AML-193 (cell line): ENCODE measurements around the gene ABTB2.
"Not testable (repeated sequence)": the region's sequence is repeated elsewhere in the genome, so short reads cannot be mapped to it uniquely, and the experiment has no call there.

Experiments
- DNase-seq, 2 experiments: peaks; one replicate each; lab custom pipeline; 2025; lab: John Stamatoyannopoulos, UW

Gene ABTB2

GRCh38 chr11:34238533-34238932 is 119.3 kb downstream of the ABTB2 start:
- no peak for DNase-seq

- no peak for DNase-seq
Observed at GRCh38 chr11:34236572-34236971, 121.2 kb downstream of the ABTB2 start.

GRCh38 chr11:34235591-34236071 is 122.2 kb downstream of the ABTB2 start:
- no peak for DNase-seq

GRCh38 chr11:34235189-34235588 is 122.6 kb downstream of the ABTB2 start:
- DNase-seq, result no peak

- no peak for DNase-seq
Observed at GRCh38 chr11:34234086-34234740, 123.6 kb downstream of the ABTB2 start.

- no peak for DNase-seq
Observed at GRCh38 chr11:34233215-34233614, 124.6 kb downstream of the ABTB2 start.

GRCh38 chr11:34232807-34233206 is 125.0 kb downstream of the ABTB2 start:
- DNase-seq, result no peak

- peak in 1 of 2 experiments; percentile 8 for DNase-seq
Observed at GRCh38 chr11:34226210-34226609, 131.6 kb downstream of the ABTB2 start.

GRCh38 chr11:34225091-34225490 is 132.7 kb downstream of the ABTB2 start:
- DNase-seq, result no peak

- no peak for DNase-seq
Observed at GRCh38 chr11:34224434-34224966, 133.3 kb downstream of the ABTB2 start.

- DNase-seq, result no peak
Observed at GRCh38 chr11:34223907-34224306, 133.9 kb downstream of the ABTB2 start.

- no peak for DNase-seq
Observed at GRCh38 chr11:34223021-34223813, 134.6 kb downstream of the ABTB2 start.

- no peak for DNase-seq
Observed at GRCh38 chr11:34222030-34222429, 135.8 kb downstream of the ABTB2 start.

- DNase-seq, result no peak
Observed at GRCh38 chr11:34219941-34220370, 137.9 kb downstream of the ABTB2 start.

- no peak for DNase-seq
Observed at GRCh38 chr11:34219279-34219678, 138.5 kb downstream of the ABTB2 start.

GRCh38 chr11:34218756-34219155 is 139.1 kb downstream of the ABTB2 start:
- not testable (repeated sequence) for DNase-seq

GRCh38 chr11:34218067-34218466 is 139.7 kb downstream of the ABTB2 start:
- no peak for DNase-seq

- no peak for DNase-seq
Observed at GRCh38 chr11:34216706-34217105, 141.1 kb downstream of the ABTB2 start.

GRCh38 chr11:34215806-34216453 is 141.9 kb downstream of the ABTB2 start:
- no peak for DNase-seq

- no peak for DNase-seq
Observed at GRCh38 chr11:34214961-34215805, 142.6 kb downstream of the ABTB2 start.

GRCh38 chr11:34213366-34213765 is 144.4 kb downstream of the ABTB2 start:
- DNase-seq, result no peak

GRCh38 chr11:34212566-34212965 is 145.2 kb downstream of the ABTB2 start:
- DNase-seq, result no peak
